HepG2 (cell line): ENCODE results near the gene NLRC5.

Source experiments
- EP300 ChIP-seq, 3 experiments: sonication (generic) in 1 of 3; formaldehyde crosslinking in 1 of 3; IDR thresholded peaks; 2 replicates each; pipeline versions ENCODE4 v1.5.1 to v1.6.1; 2011 to 2020; ENCODE audit warnings: low read depth in 2 of 3, low read length in 2 of 3, borderline replicate concordance in 1 of 3, improper control_type of control experiment in 1 of 3, mild to moderate bottlenecking in 1 of 3, missing genetic modification reagents in 1 of 3, moderate library complexity in 1 of 3
- JUND ChIP-seq: sonication (generic); formaldehyde crosslinking; IDR thresholded peaks from 2 replicates; pipeline ENCODE4 v1.8.0; 2022; ENCODE audit warnings: mild to moderate bottlenecking, missing genetic modification reagents
- TARDBP ChIP-seq: sonication (generic); formaldehyde crosslinking; IDR thresholded peaks from 2 replicates; pipeline ENCODE4 v1.8.0; 2022; ENCODE audit warnings: mild to moderate bottlenecking, missing genetic modification reagents
- TCF7L2 ChIP-seq: IDR thresholded peaks from 2 replicates; pipeline ENCODE4 v1.6.1; 2011; ENCODE audit warnings: mild to moderate bottlenecking, low read depth, low read length, moderate library complexity
- ZNF121 ChIP-seq: sonication (generic); formaldehyde crosslinking; IDR thresholded peaks from 2 replicates; pipeline ENCODE4 v1.5.0; 2020; ENCODE audit warnings: mild to moderate bottlenecking, missing genetic modification reagents
- ZNF670 ChIP-seq: sonication (generic); formaldehyde crosslinking; IDR thresholded peaks from 2 replicates; pipeline ENCODE4 v1.8.0; 2022; ENCODE audit warnings: mild to moderate bottlenecking, missing genetic modification reagents, borderline replicate concordance
- ZNF777 ChIP-seq: sonication (generic); formaldehyde crosslinking; IDR thresholded peaks from 2 replicates; pipeline ENCODE4 v1.4.0; 2020; ENCODE audit warnings: missing genetic modification reagents
- TF ChIP-seq, protein P1 (sequence below): sonication (generic); formaldehyde crosslinking; IDR thresholded peaks from 2 replicates; pipeline ENCODE4 v1.5.0; 2020; ENCODE audit warnings: mild to moderate bottlenecking, missing genetic modification reagents, moderate library complexity
- TF ChIP-seq, protein P2 (sequence below): sonication (generic); formaldehyde crosslinking; IDR thresholded peaks from 2 replicates; pipeline ENCODE4 v1.4.0; 2020; ENCODE audit warnings: missing genetic modification reagents

DNA sequence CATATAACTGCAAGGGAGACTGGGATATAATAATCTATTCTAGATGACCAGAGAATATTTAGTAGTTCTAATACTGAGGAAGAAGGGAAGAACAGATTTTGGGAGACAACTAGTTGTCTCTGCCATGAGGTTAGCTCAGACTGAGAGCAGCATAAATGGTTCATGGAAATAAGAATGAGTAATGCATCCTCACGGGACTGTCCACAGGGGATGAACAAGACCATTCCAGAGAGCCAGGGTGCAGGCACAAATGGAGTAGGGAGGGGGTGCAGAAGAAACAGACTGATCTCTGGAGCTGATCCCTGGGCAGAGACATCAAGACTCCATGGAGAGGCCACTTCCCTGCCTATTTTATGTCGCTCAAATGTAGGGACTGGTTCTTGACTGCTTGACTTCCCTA lies 30.4 kb downstream of the NLRC5 start:
- TF ChIP-seq, protein P1, sequence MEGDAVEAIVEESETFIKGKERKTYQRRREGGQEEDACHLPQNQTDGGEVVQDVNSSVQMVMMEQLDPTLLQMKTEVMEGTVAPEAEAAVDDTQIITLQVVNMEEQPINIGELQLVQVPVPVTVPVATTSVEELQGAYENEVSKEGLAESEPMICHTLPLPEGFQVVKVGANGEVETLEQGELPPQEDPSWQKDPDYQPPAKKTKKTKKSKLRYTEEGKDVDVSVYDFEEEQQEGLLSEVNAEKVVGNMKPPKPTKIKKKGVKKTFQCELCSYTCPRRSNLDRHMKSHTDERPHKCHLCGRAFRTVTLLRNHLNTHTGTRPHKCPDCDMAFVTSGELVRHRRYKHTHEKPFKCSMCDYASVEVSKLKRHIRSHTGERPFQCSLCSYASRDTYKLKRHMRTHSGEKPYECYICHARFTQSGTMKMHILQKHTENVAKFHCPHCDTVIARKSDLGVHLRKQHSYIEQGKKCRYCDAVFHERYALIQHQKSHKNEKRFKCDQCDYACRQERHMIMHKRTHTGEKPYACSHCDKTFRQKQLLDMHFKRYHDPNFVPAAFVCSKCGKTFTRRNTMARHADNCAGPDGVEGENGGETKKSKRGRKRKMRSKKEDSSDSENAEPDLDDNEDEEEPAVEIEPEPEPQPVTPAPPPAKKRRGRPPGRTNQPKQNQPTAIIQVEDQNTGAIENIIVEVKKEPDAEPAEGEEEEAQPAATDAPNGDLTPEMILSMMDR (CRISPR knock-in tag) = no peak
- TF ChIP-seq JUND (CRISPR knock-in tag) (no peak), TCF7L2 (no peak), TARDBP (CRISPR knock-in tag) (no peak), EP300 (IDR thresholded peaks at IDR 0.05; ENCODE audit: low read depth in 2 of 2, low read length in 2 of 2) (no peak), EP300 (CRISPR knock-in tag; IDR thresholded peaks at IDR 0.05; ENCODE audit: borderline replicate concordance) (no peak), ZNF670 (CRISPR knock-in tag) (no peak), ZNF121 (no peak), ZNF777 (no peak)
- TF ChIP-seq, protein P2, sequence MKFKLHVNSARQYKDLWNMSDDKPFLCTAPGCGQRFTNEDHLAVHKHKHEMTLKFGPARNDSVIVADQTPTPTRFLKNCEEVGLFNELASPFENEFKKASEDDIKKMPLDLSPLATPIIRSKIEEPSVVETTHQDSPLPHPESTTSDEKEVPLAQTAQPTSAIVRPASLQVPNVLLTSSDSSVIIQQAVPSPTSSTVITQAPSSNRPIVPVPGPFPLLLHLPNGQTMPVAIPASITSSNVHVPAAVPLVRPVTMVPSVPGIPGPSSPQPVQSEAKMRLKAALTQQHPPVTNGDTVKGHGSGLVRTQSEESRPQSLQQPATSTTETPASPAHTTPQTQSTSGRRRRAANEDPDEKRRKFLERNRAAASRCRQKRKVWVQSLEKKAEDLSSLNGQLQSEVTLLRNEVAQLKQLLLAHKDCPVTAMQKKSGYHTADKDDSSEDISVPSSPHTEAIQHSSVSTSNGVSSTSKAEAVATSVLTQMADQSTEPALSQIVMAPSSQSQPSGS (CRISPR knock-in tag) = no peak
